ENCODE measurements around the gene ARAP1. TPM values are rescaled to one million over a fixed set of nuclear protein-coding genes. Genes with fewer than 3 reads are reported as not detected.

ARAP1 gene
- 74.3 and 220 TPM in 2 replicates for total RNA-seq (ENCODE audit: low replicate concordance)

GRCh38 chr11:72752088-72752914 lies at the start of gene ARAP1:
Gene ARAP1 (minus strand): TSS chr11:72752408. CDS start chr11:72727128, 25,280 bp downstream.

GRCh38 chr11:72793425-72794367 lies 41.5 kb upstream of the ARAP1 start, which contains the start of gene STARD10:
Gene STARD10 (minus strand): TSS chr11:72794047. CDS start chr11:72781181, 12,866 bp downstream.

GRCh38 chr11:72673943-72674828 lies 78.0 kb downstream of the ARAP1 start, which contains the start of gene PDE2A:
Gene PDE2A (minus strand): TSS chr11:72674422. CDS start chr11:72674207, 215 bp downstream.

Other genes with a start within 250 kb of the ARAP1 start
- gene PDE2A, start 78.0 kb downstream of the ARAP1 start, total RNA-seq (ENCODE audit: low replicate concordance), result 2.0 and 2.6 TPM in 2 replicates
- gene STARD10, start 41.6 kb upstream of the ARAP1 start, total RNA-seq (ENCODE audit: low replicate concordance), result 24.8 and 68.2 TPM in 2 replicates
- gene ATG16L2, start 62.0 kb upstream of the ARAP1 start, total RNA-seq (ENCODE audit: low replicate concordance), result 2.7 and 8.5 TPM in 2 replicates